HG03469 (cell line): ENCODE data around the gene YWHAQ.

Experiments used
- ATAC-seq: cut with Tn5 transposase; IDR thresholded peaks from one replicate; pipeline ENCODE4 v1.9.1; 2021; ENCODE audit warnings: mild to moderate bottlenecking, moderate library complexity, moderate number of reproducible peaks; ENCODE audit not compliant: unreplicated experiment

The YWHAQ gene

DNA sequence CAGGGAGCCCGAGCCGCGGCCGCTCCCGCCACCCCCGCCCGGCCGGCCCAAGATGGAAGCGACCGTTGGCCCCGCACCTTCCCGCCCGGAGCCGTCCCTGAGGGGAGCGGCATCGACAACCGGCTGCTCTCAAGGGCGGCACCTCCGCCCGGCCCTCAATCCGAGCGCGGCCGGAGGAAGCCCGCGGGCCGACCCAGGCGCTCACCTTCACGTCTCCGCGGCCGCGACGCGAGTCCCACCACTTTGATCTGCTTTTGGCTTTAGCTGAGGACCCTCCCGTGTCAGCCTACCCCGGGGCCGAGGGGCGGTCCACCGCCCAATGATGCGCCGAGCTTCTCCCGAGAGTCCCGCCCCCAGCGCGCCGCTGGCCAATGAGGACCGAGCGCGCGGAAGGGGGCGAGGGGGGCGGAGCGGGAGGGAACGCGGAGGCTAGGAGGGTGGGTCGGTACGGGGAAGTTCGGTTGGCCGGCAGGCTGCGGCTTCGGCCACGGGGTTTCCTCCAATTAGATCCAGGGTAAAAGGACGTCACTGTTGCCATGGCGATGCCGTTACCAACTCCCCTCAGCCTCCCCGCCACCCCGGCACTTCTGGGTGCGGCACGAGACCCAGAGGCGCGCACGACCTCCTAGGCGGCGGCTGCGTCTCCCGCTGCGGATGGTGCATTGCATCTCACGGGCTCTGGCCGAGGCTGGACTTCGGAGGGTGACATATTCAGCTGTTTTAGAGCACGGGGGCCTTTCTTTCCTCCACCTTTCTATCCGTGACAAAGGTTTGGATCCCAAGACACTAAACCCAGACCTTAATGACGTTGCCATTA is at the start of gene YWHAQ:
YWHAQ (minus strand) TSS at position 262 of the 817 bp plus-strand sequence. CDS start 545 bp downstream, outside the sequence.
- peak; percentile 86 for ATAC-seq

DNA sequence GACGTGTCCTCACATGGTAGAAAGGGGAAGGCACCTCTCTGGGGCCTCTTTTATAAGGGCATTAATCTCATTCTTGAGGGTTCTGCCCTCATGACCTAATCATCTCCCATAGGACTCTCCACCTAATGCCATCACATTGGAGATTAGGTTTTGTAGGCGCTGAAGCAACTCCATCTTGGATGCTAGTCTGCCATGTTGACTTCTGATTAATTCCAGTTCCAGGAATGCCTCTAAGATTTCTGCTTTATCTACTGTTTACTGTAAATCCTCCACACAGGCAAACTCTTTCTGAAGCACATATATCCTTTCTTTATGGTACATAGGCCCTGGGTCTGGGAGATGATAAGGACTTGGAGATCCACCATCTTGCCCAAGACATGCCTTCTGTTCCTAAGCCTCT is 49.3 kb upstream of the YWHAQ start:
- no peak for ATAC-seq

DNA sequence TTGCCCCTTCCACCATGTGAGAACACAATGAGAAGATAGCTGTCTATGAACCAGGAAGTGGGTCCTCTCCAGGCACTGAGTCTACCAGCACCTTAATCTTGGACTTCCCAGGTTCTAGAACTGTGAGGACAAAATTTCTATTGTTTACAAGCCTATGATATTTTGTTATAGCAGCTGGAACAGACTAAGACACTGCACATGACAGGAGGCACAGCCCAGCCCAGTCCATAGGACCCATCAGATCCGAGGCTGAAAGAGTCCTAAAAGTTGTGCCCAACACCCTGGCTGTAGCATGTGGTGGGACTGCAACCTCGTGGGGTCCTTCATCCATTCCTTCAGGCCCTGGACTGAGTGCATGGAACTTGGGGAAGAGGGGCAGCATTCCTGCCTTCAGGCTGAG is 48.4 kb upstream of the YWHAQ start:
- no peak for ATAC-seq

DNA sequence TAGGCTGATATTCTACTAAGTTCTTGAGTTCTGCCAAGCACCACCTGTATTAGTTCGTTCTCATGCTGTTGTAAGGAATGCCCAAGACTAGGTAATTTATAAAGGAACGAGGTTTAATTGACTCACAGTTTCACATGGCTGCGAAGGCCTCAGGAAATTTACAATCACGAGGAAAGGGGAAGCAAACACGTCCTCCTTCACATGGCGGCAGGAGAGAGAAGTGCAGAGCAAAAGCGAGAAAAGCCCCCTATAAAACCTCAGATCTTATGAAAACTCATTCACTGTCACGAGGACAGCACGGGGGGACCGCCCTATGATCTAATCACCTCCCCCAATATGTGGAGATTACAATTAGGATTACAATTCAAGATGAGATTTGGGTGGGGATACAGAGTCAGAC is 47.7 kb upstream of the YWHAQ start:
- ATAC-seq = no peak

DNA sequence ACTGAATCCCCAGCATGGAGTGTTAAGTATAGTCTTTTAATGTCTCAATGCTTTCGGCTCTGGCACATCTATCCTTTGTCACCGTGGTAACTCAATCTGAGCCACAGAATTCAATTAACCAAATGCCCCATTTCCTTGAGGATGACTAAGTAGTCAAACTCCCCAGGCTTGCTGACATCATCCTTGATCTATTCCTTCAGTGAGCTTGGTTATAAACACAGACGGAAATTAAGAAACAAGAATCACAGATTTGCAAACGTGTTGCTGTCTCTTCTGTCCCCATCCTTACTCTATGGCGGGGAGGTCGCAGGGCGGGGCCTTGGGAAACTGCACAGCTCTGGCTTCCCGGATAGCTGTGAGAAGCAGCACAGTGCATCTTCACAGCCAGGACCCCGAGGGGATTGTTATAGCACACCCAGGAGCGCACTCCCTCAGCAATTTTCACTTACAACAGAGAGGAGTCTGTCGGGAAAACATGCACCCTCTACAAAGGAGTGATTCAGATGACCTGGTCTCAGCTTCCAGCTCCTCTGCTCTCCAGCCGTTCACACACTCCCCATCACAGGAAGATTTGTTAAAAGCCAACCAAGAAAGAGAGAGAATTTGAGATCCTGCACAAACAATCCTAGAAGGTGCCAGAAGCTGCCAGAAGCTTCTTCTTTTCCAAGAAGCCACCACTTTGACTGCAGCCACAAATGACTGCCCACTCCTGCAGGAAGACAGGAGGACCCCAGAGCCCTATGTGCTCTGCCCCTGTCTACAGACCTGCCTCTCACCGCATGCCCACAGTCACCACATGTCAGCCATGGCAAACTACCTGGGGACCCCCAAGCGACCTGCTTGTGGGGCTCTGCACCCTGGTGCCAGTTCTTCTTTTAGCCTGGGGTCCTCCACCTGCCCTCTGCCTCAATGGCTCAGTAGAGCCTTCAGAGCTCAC is 44.9 kb upstream of the YWHAQ start:
- no peak for ATAC-seq

DNA sequence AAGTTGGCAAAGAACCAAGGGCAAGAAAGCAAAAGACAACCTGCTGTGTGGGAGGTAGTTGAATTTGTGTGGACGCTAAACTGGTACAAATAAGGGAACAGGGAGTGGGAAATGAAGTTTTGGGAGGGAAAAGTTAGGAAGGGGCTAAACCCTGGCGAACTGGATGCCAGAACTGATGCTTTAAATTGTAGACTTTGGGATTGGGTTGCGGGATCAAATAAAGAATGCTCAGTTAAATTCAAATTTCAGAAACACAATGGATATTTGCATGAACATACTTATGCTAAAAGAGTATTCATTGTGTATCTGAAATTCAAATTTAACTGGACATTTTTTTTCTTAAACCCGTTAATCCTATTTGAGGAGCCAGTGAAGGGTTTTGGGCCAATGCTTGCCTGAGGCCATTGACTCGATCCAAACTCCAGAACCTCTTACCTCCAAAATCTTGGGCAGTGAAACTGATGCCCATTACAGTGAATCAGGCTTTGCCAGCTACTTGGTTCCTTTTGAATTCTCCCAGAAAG is 44.2 kb upstream of the YWHAQ start:
- ATAC-seq = no peak

DNA sequence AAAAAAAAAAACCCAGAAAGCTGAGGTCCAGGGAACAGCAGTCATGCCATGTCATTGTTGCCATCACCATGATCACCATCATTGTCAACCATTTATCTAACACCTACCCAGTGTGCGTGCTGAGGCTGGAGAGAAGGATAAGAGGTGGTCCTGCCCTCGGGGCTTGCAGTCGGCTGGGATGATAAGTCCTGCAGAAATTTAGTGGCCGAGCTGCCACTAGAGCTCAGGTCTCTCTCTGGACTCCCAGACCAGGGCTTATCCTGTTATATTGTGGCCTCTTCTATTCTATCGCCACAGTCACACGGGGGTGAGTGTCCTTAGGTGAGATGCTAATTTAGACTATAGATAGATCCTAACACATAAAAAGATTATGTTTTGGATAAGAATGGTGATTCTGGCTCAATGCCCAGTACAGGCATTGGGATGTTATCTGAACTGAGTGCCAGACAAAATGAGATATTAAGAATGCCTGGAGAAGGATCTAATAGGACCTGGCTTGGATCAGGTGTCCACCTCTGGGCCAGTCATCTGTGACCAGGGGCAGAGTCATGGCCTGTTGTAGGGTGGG is 43.2 kb upstream of the YWHAQ start:
- ATAC-seq = no peak

DNA sequence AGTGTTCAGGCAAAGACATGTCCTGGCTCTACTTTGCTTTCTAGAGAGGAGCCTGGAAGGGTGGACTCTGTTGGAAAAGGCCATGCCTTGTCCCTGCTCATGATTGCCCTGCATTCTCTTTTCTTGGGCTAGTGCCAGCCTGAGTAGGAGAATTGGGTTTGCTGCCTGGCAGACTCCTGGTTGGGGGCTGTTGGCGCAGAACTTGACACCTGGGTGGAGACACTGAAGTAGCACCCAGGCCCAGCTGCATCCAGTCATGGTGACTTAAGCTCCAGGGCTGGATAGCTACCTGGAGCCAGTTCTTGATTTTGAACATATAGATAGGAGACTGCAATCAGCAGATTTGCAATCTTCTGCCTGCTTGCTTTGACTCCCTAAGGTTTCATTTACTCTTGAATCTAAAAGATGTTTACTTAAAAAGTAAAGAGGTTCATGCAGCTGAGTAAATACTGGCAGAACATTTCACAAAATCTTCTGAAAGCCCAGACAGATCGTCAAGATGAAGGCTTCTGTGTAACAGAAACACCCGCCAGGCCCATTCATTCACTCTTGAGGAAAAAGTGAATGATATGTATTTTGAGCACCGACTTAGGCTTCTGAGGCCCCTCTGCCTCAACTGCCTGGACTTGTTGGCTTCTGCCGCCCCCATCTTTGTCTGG is 38.0 kb upstream of the YWHAQ start:
- ATAC-seq = no peak

DNA sequence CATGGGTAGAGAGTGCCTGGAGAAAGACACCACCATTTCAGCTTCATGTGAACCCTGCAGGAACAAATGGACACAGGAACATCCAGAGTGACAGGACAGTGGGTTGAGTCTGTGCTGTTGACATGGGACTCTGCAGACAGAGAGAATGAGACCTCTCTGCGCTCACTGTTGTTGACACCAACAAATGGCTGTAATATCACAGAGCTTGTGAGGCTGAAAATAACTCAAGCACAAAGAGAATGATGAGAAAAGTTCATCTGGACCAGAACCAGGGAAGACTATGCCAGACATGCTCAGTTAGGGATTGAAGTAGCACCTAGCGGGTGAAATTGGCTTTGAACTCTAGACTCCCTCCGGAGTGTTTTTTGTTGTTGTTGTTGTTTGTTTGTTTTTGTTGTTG is 37.0 kb upstream of the YWHAQ start:
- ATAC-seq = no peak

DNA sequence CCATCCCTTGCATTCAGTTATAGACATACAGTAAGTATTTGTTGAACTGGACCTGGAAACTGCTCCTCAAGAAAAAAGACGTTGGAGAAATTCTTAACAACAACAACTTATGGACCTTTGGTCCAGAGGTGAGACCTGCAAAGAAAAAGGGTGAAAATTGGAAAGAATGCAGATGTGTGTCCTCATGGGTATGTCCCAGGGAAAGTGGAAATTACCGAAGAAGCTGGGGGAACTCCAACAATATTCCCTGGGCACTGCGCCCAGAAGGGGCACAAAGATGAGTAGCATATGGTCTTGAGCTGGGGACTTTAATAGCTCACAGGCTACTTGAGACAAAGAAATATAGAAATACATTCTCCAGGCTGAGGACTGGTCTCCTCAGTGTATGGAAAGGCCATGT is 35.5 kb upstream of the YWHAQ start:
- ATAC-seq = no peak

DNA sequence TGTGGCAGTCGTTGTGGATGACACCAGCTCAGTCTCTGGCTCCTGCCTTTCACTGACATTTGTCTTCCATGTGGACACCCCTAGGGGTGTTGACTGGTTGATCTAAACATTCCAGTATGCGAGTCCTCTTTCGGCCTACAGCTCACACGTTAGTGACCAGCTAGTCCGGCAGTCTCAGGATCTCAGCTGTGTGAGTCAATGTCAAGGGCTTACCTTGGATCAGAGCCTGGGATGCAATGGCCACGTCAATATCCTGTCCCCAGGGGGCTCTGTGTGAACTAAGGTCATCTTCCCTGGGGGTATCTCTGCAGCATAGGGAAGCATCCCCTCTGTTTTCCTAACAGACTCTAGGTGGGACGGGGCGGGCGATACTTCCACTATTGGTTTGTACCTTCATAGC is 35.1 kb upstream of the YWHAQ start:
- ATAC-seq = no peak

DNA sequence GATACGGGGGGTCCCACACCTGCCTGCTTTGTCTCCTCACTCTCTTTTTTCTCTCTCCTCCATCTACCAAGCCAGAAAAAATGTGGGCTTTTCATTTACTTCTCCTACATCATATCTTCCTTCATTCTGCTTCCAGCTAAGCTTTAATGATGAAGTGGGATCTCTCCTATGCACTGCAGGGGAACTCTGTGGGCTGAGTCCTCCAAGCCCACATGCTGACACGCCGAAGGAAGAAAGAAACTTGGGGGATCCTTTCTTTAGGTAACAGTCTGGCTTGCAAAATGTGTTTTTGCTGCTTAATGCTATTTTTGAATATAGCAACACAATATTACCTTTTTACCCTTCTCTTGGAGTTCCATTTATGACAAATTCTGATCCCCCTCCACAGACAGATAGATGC is 33.6 kb upstream of the YWHAQ start:
- no peak for ATAC-seq

DNA sequence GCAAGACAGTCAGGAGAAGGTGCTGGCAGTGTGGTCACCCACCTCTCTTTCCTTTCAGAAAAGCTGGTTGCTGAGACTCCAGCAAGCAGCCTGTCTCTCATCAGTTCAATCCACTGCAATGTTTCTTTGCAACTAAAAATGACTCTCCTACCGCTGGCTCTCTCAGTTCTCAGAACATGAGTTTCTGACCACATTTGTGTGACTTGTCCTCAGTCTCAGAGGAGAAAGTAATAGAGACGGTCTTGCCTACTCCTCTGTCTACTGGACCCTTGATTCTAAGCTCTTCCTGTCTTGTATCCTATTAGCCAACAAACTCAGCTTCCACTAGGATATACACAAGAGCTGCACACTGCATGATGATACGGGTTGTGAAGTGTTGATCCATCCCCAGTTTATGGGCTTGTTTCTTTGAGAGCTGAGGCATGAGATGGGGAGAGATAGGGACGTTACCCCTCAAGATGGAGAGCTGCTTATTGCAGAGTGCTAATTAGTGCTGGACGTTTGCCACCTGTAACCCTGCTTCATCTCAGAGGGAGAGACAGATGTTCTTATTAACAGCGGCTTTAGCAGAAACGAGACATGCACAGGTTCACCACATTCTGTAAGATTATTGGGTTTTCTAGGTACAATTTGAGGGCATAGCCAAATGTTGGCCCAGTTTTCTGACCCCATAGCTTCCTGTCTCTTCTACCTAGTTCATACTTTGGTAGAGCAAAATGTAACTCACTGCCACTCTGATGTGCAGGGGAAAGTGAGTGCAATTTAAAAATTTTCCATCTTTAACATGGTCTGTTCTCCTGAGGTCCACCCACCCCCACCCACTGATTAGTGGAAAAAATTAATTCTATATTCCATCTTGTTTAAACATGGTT is 32.4 kb upstream of the YWHAQ start:
- peak; percentile 81 for ATAC-seq

DNA sequence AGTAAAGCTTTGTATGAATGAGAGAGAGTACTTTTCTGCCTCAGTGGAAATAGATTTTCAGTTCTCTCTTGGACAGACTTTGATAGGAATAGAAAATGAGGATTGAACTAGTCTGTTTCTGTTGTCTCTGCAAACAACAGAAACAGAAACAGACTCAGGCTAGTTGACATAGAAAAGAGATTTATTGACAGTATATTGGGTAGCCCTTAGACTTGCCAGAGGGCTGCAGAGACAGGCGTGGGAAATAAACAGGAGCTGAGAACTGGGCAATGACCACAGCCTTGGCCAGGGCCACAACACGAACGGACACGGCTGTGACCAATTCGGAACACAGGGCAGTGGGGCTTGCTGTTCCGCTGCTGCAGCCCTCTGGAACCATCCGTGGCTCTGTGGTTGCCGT is 30.5 kb upstream of the YWHAQ start:
- no peak for ATAC-seq

DNA sequence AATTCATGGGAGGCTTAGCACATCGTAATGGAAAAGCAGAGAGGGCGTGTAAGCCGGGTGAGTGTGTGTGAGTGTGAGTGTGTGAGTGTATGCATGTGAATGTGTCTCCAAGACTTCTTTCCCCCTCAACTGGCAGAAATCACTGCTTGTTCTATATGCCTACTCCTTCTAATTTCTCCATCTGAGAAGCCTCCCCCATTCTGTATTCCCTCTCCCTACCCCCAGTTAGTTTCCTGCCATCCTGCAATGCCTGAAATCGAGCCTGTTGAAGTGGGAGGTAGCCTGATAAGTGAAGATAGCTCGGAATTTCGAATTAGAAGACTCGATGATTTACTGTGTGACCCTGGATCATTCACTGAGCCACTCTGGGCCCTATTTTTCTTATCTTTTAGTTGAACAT is 30.0 kb upstream of the YWHAQ start:
- no peak for ATAC-seq

DNA sequence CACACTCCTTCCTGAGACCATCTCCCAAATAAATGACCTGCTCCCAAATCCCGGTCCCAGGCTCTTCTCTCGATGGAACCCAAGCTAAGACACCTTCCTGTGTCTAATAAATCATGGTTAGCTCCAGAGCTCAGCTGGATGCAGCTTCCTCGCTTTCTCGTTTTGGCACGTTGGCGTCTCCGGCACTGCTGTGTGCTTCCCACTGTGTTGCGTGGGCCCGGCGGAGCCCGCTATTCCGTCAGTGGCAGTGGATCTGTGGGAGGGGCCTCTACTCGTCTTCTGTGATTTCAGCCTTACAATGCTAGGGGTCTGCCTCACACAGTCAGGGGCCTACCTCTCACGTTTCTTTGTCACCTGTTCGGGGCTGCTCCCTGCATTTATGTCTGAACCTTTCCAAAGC is 29.4 kb upstream of the YWHAQ start:
- ATAC-seq = no peak

DNA sequence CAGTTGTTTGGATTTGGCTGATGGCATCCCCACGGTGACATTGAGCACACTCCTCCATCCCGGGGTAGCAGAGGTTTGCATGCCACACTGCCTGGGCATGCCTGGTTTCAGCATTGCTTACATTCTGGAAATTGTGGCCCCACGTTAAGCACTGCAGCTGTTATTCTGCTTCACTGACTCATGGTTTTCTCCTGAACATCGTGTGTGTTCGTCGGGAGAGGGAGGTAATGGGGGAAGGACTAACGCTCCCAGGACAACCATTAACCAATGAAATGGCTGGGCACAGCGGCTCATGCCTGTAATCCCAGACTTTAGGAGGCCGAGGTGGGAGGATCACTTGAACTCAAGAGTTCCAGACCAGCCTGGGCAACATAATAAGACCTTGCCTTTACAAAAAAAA is 28.2 kb upstream of the YWHAQ start:
- no peak for ATAC-seq

DNA sequence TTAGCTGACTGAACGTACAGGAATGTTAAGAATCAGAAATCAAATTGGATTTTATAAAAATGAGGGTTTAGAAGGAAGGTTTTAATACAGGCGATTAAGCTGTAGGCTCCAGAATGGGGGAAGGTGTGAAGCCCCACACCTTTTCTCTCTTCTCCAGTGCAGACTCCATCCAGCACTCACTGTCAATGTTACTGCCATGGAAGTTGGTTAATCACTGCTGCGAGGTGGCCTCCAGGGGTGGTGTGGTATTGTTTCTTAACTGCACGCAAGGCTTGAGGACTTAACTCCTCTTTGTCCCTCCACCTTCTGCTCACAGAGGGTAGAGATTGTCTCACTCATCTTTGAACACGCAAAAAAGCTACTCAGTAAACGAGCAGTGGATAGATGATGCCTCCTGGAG is 26.9 kb upstream of the YWHAQ start:
- ATAC-seq = no peak

DNA sequence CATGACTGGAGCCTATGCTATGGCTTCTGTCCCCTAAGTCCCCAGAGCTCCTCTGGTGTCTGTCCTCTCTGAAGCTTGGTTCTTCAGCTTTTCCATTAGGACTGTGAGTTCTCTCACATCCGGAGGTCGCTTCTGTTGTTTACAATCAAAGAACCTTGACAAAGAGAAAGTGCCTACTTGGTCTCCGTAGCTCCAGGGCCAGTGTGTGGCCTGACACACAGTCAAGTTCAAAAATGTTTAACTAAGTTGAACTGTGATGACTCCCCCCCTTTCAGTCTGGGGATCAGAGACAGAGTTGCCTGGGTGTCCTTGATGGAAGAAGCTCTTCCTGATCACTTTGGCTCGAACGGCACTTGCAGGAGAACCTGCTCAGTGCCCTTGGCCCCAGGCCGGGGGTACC is 26.3 kb upstream of the YWHAQ start:
- no peak for ATAC-seq

DNA sequence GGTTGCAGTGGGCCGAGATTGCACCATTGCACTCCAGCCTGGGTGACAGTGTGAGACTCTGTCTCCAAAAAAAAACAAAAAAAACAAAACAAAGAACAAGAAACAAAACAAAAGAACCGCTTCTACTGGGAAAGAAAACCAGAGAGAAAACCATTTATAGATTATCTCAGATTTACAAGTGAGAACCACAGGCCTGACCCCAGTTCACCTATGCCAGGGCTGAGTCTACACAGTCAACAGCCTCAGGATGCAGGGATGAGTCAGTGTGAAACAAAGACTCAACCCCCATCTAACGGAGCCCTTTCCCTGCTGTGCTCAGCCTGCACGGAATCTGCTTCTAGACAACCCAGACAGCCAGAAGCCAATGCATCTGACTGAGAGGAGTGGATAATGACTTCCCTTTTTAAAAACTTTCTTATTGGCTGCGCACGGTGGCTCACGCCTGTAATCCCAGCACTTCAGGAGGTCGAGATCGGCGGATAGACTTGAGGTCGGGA is 25.5 kb upstream of the YWHAQ start:
- ATAC-seq = peak; percentile 86
